Gastroesophageal sphincter (tissue), 3 donors: Measurements from ENCODE around the gene B9D1.

ENCODE experiments used
- POLR2A ChIP-seq, 2 donors: fragments of 450-650 bp; IDR thresholded peaks; one replicate each; pipeline ENCODE4 v1.6.1; 2017; ENCODE audit warnings: antibody characterized with exemption in 2 of 2, mild to moderate bottlenecking in 2 of 2, moderate library complexity in 1 of 2
- POLR2AphosphoS5 ChIP-seq: sonication (generic); formaldehyde crosslinking; IDR thresholded peaks from one replicate; pipeline ENCODE4 v1.6.1; 2017; ENCODE audit warnings: antibody characterized with exemption
- TF ChIP-seq, protein P1 (sequence below), 4 experiments: fragments of 200-600 bp in 2 of 4; fragments of 450-650 bp in 2 of 4; sonication (generic) in 1 of 4; IDR thresholded peaks; one replicate each; pipeline ENCODE4 v1.5.1; 2017 to 2019; ENCODE audit warnings: antibody characterized with exemption in 4 of 4, mild to moderate bottlenecking in 2 of 4, moderate library complexity in 2 of 4

DNA sequence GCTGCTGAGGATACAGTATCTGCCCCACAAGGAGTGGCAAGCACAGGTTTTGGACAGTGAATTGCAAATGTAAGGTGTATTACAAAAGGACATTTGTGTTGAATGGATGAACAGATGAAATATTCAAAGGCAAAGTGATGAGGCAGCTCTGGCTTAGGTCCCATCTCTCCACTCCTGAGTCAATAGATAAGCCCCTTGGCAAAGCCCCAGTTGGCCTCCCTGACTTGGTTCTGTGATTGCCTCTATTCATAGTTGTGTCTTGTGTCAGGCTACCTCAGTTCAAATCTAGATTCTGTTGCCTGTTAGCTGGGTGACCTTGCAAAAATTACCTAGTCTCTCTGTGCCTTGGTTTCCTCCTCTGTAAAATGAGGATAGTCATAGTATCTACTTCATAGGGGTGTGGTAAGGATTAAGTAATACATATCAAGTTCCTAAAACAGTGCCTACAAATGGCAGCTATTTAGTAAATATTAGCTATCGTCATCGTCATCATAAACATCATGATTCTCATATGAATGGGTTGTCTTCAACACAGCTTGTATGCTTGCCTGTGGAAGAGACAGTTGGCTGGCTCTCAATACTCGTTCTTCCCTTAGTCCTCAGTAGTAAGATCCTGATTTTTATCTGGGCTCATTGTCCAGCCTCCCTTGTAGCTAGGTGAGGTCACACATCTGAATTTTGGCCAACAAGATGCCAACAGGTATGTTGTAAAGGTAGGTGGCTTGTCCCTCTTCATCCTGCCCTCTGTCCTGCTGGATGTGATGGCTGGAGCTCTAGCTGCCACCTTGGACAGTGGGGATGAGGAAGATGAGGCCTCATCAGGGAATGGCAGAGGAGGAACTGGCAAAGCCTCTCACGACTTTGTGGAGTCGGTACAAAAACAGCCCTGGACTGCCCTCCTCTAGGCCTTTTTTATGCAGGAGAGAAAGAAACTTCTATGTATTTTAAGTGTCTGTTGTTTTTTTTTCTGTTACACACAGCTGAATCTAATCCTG, 26.6 kb upstream of the B9D1 start:
- TF ChIP-seq POLR2A (IDR thresholded peaks at IDR 0.05) (no peak), POLR2AphosphoS5 (no peak)
- TF ChIP-seq, protein P1, sequence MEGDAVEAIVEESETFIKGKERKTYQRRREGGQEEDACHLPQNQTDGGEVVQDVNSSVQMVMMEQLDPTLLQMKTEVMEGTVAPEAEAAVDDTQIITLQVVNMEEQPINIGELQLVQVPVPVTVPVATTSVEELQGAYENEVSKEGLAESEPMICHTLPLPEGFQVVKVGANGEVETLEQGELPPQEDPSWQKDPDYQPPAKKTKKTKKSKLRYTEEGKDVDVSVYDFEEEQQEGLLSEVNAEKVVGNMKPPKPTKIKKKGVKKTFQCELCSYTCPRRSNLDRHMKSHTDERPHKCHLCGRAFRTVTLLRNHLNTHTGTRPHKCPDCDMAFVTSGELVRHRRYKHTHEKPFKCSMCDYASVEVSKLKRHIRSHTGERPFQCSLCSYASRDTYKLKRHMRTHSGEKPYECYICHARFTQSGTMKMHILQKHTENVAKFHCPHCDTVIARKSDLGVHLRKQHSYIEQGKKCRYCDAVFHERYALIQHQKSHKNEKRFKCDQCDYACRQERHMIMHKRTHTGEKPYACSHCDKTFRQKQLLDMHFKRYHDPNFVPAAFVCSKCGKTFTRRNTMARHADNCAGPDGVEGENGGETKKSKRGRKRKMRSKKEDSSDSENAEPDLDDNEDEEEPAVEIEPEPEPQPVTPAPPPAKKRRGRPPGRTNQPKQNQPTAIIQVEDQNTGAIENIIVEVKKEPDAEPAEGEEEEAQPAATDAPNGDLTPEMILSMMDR (IDR thresholded peaks at IDR 0.05): no peak
